SK-N-DZ (cell line): ENCODE results near the gene SLC43A3.
A peak's percentile ranks its signal among the peaks of the same experiment; 100 is the strongest.
"Not testable (repeated sequence)": the region's sequence is repeated elsewhere in the genome, so short reads cannot be mapped to it uniquely, and the experiment has no call there.

Experiments
- DNase-seq: peaks from one replicate; pipeline ENCODE4 v3.0.0-alpha.2; 2015; ENCODE audit warnings: low spot score

The SLC43A3 gene

DNA sequence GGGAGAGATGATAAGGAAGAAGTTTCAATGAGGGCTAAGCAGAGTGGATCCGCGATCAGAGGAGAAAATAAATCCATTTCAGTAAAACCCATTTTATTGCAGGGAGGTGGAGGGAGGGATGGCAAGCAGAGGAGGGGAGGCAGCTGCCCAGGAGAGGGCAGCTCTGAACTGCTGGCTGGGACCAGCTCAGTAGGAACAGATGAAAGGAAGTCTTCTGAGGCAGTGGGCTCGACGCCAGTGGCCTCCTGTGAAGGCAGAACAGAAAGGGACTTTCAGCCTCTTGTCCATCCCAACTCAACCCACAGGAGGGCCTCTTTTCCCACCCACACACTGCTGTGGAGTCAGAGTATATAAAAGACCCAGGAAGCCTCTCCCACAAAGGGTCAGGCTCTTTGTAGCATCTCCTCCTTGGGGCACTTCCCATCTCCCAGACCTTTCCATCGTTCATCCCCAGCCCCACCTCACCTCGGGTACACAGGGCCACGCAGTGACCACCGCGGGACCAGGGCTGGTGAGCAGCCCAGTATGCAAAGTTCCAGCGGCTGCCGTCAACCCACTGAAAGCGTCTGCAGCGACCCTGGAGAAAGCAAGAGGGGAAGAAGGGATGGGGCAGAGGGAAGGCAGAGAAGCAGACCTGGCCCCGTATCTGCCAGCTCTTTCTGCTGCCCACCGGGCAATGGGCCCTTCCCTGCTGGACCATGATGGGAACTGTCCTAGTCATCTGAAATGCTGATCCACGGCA is 39.5 kb downstream of the SLC43A3 start:
- DNase-seq: no peak

DNA sequence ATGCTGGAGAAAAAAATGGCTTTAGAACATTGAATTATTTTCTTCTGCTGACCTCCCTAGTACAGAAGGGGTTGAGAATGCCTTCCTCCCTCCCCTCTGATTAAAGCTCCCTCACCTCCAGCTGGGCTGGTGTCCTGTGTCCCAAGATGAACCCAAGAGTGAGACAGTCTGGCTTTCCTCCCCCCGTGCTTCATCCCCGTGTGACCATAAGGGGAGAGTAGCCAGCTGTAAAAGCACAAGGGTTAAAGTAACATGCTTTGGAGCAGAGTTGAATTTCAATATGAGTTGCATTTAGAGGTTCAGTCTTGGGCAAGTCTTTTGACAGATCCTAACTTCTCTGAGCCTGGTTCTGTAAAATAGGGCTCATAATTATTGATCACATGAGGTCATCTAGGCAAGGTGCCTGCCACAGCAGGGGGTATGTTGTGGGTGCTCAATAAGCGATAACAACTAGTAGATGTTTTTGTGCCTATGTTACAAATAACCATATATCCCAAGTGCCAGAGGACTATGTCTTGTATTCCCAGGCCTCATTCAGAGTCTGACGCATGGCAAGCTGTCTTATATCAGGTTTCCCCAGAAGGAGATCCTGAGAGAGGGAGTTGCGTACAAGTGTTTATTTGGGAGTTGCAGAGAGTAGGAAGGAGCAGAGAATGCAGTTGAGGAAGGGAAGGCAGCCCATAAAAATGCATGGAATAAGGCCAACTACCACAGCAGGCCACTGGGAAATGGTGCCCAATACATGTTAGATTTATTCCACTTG is 40.6 kb downstream of the SLC43A3 start:
- no peak for DNase-seq

DNA sequence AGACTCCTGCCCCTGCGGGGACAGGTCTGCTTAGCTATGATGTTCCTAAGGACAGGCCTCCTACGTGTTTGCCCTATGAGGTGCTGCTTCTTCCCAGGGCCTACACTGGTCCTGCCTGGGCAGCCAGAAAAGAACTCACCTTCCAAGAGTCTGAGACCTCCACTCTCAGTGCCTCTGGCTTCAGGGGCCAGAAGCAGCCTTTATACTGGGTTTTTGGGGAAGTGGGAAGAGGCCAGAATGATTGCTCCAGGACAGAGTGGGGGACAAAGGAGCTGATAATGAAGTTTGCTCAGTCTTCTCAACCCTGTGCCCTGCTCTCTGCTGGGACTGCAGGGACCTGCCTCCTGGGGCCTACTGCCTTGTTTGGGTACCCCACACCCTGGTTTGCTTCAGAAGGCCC is 45.9 kb downstream of the SLC43A3 start, which contains the start of gene PRG3:
Gene PRG3, minus strand, starts transcription at position 176 of the 400 bp plus-strand sequence. CDS start 442 bp downstream, outside the sequence.
- no peak for DNase-seq

DNA sequence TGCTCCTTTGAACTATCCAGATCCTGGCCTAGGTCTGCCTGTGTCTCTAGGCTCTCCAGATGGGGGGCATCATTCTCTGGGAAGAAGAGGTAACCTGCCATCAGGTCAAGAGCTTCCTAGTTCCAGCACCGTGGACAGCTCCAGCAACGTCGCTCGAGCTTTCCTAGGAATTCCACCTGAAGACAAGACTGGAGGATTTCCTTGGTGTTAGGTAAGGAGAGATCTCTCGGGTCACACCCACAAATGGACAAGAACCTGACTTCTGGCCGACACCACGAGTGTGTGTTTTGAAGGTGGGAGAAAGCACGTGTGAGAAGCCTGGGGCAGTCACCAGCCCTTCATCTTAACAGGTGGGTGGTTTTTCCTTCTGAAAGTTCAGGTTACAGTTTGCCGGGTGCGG is 47.2 kb downstream of the SLC43A3 start:
- DNase-seq: no peak

GRCh38 chr11:57378186-57378585 is 48.7 kb downstream of the SLC43A3 start:
- peak; percentile 80 for DNase-seq

DNA sequence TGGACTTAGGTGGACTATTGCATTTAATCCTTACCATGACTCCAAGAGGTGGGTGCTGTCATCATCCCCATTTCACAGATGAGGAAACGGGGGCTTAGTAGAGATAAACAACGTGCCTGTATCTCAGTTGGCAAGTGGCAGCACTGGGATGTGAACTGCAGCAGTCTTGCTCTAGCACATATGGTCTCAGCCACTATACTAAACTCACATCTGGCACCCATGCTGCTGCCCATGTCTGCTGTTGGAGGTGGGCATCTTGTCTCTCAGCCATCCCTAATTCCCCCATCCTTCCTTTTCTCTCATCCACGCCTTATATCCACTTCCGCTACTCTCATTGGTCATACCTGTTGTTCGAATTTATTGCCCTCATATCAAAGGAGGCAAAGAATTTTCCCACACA is 49.8 kb downstream of the SLC43A3 start:
- no peak for DNase-seq

- DNase-seq: no peak
These were observed 50.5 kb downstream of the SLC43A3 start for GRCh38 chr11:57376095-57377090.

DNA sequence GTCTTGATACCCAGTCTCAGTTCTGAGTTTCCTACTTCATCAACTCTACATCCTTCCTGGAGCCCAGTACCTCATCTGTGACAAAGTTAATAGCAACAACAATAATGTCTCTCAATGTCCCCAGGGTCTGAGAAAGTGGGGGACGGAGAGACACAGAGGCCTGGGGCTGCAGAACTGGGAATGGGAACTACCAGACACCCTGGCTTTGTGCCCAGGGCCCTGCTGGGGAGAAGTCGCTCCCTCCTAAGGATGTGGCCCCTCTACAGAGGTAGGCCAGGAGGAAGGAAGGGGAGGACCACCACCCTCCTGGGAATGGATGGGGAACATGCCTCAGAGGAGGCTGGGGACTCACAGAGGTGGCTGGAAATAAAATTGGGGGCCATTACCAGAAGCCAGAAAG is 51.4 kb downstream of the SLC43A3 start:
- no peak for DNase-seq

DNA sequence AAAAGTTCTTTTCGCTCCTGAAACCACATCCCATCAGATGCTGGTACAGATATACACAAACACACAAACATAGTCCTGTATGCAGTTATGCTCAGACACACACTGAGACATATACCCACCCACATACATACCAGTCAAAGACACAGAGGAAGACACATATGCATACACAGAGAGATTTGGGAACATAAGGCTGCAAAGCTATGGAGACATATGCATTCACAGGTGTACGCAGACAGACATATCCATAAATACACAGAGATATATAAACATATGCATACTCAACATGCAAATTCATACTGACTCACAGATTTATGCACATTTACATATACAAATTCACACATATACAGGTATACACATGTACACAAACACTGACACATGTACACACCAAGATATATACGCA is 52.0 kb downstream of the SLC43A3 start:
- DNase-seq: no peak

DNA sequence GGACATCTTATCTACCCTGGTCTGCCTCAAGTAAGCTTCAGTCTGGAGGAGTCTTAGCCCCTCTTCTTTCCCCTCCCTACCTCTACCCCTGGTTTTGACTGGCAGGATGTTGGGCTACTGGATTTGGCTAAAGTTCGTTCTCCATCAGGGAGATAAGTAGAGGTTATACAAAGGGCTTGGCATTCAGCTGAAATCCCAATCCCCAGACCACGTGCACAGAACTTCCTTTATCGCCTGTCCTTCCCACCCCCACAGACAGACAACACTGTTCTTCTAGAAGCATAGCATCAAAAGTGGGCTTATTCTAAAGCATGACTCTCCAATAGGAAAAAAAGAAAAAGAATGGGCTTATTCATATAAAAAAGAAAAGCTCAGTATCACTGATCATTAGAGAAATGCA is 53.8 kb downstream of the SLC43A3 start:
- no peak for DNase-seq

DNA sequence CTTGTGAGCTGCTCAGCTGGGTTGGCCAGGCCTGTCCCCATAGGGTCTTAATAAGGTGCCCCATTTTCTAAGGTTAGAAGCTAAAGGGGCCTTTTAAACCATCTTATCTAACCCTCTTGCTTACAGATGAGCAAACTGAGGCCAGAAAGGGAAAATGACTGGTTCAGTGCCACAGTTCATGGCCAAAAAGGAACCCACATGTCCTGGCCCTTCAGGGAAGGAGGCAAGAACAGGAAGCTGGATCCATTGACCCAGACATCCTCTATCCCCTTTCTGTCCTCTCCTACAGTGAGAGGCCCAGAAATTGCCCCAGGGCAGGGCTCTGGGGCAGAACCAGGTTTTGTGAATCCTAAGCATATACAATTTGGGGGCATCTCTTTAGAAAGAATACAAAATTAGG is 56.0 kb downstream of the SLC43A3 start:
- DNase-seq: no peak

DNA sequence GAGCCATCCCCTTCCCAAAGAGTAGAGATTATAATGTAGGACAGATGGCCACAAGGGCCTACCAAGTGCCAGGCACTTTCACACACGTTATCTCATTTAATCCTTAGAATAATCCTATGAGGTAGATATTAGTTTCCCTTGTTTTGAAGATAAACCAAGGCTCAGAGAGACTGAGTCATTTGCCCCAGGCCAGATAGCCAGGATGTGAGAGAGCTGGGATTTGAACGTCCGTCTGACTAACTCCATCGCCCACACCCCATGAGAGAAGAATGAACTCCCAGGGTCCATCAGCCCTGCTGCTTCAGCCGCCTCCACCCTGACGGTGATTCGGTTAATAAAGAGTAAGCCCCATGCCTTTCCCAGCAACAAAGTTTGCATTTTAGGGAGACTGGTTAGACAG is 56.7 kb downstream of the SLC43A3 start:
- DNase-seq: no peak

DNA sequence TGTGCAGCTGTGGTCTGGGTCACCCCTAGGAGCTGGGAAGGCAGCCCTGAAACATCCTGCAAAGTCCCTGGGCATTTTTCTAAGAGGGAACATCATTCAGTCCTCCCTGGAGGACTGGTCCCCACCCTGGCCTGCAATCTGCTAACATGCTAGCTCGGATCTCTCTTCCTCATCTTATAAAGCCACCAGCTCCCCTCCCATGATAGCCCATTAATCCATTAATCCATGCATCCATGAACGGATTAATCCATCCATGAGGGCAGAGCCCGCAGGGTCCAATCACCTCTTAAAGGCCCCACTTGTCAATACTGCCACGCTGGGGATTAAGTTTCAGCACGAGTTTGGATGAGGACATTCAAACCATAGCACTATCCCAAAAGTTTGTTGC is 58.1 kb downstream of the SLC43A3 start:
- DNase-seq: no peak

DNA sequence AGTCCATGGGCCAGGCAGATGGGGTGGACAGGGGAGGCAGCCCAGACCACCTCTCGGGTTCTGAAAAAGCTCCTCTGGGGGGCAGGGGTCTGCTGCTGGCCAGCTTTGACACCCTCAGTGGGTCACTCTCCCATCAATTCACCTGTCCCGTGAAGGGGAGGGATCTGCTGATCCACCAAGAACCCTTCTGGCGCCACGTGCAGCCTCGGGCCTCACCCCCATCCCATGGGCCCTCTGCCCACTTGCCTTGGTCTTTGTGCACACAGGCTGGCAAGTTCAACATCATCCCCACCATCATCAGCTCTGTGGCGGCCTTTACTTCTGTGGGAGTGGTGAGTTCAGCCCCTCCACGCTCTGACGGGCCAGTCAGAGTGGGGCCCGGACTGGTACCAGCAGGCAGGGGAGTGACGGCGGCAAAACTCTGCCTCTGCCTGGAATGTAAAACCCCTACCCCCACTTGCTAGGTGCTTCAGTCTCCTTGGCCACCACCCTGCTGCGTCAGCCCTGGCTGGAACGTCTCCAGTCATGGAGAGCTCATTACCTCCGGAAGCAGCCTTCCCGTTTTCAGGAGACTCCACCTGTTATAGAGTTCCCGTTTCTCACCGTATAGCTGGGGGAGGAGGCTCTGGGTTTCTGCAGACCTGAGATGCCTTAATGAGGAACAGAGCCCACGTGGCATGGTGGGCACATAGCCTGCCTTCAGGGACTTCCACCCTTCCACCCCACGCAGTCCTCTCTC is 58.6 kb downstream of the SLC43A3 start:
- no peak for DNase-seq

GRCh38 chr11:57364851-57365660 is 61.9 kb downstream of the SLC43A3 start:
- DNase-seq: no peak

DNA sequence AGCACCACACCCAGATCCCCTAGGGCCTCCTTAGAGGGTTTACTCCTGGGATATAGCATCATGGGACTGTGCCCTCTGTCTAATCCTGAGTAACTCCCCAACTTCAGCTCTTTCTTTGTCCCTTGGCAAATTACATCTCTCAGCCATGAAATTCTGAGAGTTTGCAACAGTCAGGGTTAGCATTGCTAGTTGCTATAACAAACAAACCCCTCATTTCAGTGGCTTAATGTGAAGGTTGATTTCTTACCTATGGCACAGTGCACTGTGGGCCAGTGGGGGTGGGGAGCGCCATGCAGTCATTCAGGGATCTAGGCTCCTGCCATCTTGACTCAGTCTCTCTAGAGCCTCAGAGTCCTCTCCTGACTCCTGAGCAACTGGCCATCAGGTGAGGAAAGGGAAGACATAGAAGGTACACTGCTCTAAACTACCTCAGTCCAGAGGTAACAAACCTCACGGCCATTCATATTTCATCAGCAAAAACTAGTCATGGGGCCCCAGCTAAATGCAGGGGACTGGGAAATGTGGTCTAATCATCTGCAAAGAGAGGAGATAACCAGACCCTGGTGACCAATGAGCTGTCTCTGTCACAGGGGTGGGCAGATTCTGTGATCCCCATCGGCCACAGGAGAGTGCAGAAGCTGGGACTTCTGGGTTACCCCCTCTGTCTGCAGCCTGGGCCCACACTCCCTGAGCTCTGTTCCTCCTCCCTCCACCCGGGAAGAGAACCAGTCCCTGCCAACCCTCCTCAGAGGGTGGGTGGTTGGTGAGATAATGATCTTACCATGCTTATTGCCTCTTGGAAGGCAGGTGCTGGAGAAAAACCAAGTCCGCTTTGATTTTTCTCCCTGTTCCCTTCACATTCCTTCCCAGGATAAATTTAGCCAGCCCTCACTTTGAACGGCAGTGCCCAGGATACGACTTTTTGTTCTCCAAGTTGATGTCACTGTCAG is 63.5 kb downstream of the SLC43A3 start:
- DNase-seq: no peak

GRCh38 chr11:57361926-57362325 is 65.0 kb downstream of the SLC43A3 start:
- no peak for DNase-seq

DNA sequence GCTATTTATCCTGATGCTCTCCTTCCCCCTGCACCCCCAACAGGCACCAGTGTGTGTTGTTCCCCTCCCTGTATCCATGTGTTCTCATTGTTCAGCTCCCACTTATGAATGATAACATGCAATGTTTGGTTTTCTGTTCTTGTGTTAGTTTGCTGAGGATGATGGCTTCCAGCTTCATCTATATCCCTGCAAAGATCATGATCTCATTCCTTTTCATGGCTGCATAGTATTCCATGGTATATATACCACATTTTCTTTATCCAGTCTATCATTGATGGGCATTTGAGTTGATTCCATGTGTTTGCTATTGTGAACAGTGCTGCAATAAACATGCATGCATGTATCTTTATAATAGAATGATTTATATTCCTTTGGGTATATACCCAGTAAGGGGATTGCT is 65.5 kb downstream of the SLC43A3 start:
- DNase-seq: not testable (repeated sequence)

DNA sequence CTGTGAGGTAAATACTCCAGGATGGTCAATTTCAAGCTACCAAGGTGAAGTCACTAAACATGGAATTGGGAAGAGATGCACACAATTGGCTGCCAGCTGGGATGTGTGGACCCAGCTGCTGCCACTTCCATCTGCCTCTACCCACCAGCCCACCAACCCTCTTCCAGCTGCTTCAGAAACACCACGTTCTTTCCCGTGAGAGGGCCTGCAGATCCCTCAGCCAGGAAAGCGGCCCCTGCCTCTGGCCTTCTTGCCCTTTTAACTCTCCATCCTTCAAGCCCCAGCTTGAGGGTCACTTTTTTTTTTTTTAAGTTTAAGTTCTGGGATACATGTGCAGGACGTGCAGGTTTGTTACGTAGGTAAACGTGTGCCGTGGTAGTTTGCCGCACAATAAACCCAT is 65.9 kb downstream of the SLC43A3 start:
- no peak for DNase-seq
